Esophagus muscularis mucosa (tissue), 3 donors: ENCODE measurements around the gene CAMK1D.

ENCODE experiments used
- POLR2A ChIP-seq: fragments of 450-650 bp; IDR thresholded peaks from one replicate; pipeline ENCODE4 v1.6.1; 2017; ENCODE audit warnings: antibody characterized with exemption, moderate library complexity, mild to moderate bottlenecking, low read depth
- TF ChIP-seq, protein P1 (sequence below), 3 experiments: fragments of 200-600 bp in 2 of 3; fragments of 450-650 bp in 1 of 3; sonication (generic) in 2 of 3; IDR thresholded peaks; one replicate each; pipeline ENCODE4 v1.5.1; 2017 to 2019; ENCODE audit warnings: antibody characterized with exemption in 3 of 3, mild to moderate bottlenecking in 2 of 3, moderate library complexity in 1 of 3

DNA sequence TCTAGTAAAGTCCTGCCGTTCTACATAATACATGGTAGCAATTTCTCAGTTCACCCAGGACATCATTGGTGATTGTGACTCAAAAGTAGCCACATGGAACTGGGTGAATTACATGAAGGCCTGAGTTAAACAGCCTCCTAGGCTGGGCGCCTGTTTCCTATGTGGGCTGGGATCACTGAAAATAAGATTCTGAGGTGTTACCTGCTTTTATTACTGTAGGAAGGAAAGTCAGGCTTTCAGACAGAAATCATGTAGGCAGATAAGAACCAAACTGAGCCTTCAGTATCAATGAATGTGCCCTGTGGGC, 160.4 kb downstream of the CAMK1D start:
- TF ChIP-seq POLR2A, result no peak
- TF ChIP-seq, protein P1, sequence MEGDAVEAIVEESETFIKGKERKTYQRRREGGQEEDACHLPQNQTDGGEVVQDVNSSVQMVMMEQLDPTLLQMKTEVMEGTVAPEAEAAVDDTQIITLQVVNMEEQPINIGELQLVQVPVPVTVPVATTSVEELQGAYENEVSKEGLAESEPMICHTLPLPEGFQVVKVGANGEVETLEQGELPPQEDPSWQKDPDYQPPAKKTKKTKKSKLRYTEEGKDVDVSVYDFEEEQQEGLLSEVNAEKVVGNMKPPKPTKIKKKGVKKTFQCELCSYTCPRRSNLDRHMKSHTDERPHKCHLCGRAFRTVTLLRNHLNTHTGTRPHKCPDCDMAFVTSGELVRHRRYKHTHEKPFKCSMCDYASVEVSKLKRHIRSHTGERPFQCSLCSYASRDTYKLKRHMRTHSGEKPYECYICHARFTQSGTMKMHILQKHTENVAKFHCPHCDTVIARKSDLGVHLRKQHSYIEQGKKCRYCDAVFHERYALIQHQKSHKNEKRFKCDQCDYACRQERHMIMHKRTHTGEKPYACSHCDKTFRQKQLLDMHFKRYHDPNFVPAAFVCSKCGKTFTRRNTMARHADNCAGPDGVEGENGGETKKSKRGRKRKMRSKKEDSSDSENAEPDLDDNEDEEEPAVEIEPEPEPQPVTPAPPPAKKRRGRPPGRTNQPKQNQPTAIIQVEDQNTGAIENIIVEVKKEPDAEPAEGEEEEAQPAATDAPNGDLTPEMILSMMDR (IDR thresholded peaks at IDR 0.05), result no peak
